Testis (tissue), 2 donors: ENCODE results near the gene C8G.
A peak's percentile ranks its signal among the peaks of the same experiment; 100 is the strongest.

Experiments used
- POLR2A ChIP-seq: fragments of 450-650 bp; IDR thresholded peaks from one replicate; pipeline ENCODE4 v1.6.1; 2017; ENCODE audit warnings: antibody characterized with exemption, mild to moderate bottlenecking, moderate library complexity
- TF ChIP-seq, protein P1 (sequence below), 3 experiments: fragments of 450-650 bp in 2 of 3; fragments of 200-600 bp in 1 of 3; sonication (generic) in 1 of 3; IDR thresholded peaks; one replicate each; pipeline ENCODE4 v1.5.1; 2016 to 2019; ENCODE audit warnings: antibody characterized with exemption in 3 of 3, mild to moderate bottlenecking in 2 of 3, moderate library complexity in 1 of 3

DNA sequence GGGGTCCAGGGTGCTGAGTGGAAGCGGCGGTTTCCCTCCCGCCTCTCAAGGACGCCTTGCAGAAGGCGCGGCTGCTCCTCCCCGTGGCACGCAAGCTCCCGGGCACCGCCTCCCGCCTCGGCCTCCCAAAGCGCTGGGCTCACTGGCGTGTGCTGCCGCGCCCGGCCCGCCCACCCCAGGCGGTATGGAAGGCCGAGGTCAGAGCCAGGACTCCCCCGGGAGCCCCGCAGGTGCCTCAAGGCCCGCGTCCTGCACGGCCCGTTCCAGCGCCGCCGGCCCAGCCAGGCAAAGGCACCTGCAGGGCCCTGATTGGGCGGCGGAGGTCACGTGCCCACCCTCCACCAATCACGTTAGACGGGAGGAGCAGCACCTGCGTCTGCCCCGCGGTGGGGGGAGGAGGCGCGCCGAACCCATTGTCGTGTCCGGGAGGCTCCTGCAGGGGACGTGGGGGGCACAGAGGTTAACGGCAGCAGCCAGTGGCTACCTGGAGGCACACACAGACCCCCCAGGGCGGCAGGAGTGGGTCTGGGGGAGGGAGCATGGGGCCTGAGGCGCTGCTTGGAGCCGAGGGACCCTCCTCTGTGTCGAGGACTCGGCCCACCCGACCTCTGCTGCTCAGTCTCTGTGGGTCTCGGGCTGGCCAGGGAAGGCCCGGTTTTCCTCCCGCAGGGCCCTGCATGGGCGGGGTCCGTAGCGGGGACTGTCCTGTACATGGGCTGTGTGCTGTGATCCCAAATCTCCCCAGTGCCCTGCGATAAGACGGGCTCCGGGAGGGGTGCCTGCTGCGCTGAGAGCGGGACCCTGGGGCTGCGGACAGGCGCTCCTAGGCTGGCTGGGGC lies 5.0 kb downstream of the C8G start:
- peak; percentile 17 for TF ChIP-seq POLR2A
- TF ChIP-seq, protein P1, sequence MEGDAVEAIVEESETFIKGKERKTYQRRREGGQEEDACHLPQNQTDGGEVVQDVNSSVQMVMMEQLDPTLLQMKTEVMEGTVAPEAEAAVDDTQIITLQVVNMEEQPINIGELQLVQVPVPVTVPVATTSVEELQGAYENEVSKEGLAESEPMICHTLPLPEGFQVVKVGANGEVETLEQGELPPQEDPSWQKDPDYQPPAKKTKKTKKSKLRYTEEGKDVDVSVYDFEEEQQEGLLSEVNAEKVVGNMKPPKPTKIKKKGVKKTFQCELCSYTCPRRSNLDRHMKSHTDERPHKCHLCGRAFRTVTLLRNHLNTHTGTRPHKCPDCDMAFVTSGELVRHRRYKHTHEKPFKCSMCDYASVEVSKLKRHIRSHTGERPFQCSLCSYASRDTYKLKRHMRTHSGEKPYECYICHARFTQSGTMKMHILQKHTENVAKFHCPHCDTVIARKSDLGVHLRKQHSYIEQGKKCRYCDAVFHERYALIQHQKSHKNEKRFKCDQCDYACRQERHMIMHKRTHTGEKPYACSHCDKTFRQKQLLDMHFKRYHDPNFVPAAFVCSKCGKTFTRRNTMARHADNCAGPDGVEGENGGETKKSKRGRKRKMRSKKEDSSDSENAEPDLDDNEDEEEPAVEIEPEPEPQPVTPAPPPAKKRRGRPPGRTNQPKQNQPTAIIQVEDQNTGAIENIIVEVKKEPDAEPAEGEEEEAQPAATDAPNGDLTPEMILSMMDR (IDR thresholded peaks at IDR 0.05) = peak in 2 of 3 experiments; percentile 9 to 12
